ENCODE results near the gene VMP1.

The VMP1 gene

GRCh38 chr17:59707149-59707970 lies at the start of gene VMP1, which contains the start of gene PTRH2:
TSS of gene VMP1 (plus strand) at chr17:59707654. CDS start at chr17:59731447, 23,793 bp downstream.
TSS of gene PTRH2 (minus strand) at chr17:59707430. CDS start at chr17:59697978, 9,452 bp downstream.
- DNase-seq: peak; percentile 91

- DNase-seq: no peak
These were observed 41.2 kb upstream of the VMP1 start for GRCh38 chr17:59666235-59666634.

GRCh38 chr17:59668816-59669215 lies 38.6 kb upstream of the VMP1 start:
- DNase-seq: no peak

GRCh38 chr17:59669411-59669810 lies 38.0 kb upstream of the VMP1 start:
- no peak for DNase-seq

- no peak for DNase-seq
These were observed 37.5 kb upstream of the VMP1 start for GRCh38 chr17:59669944-59670343.

- DNase-seq: no peak
These were observed 36.1 kb upstream of the VMP1 start for GRCh38 chr17:59671386-59671785.

GRCh38 chr17:59675231-59675630 lies 32.2 kb upstream of the VMP1 start:
- no peak for DNase-seq

- no peak for DNase-seq
These were observed 30.7 kb upstream of the VMP1 start for GRCh38 chr17:59676716-59677115.

GRCh38 chr17:59678918-59679317 lies 28.5 kb upstream of the VMP1 start:
- DNase-seq: no peak

- no peak for DNase-seq
These were observed 27.1 kb upstream of the VMP1 start for GRCh38 chr17:59680314-59680713.

GRCh38 chr17:59683283-59683682 lies 24.2 kb upstream of the VMP1 start:
- DNase-seq: no peak

GRCh38 chr17:59684967-59685366 lies 22.5 kb upstream of the VMP1 start:
- no peak for DNase-seq

GRCh38 chr17:59688008-59688407 lies 19.4 kb upstream of the VMP1 start:
- DNase-seq: no peak

GRCh38 chr17:59688496-59688895 lies 19.0 kb upstream of the VMP1 start:
- DNase-seq: no peak

- no peak for DNase-seq
These were observed 13.9 kb upstream of the VMP1 start for GRCh38 chr17:59693582-59693981.

GRCh38 chr17:59694344-59694743 lies 13.1 kb upstream of the VMP1 start:
- DNase-seq: no peak

GRCh38 chr17:59695945-59696681 lies 11.3 kb upstream of the VMP1 start:
- no peak for DNase-seq

- DNase-seq: no peak
These were observed 10.7 kb upstream of the VMP1 start for GRCh38 chr17:59696682-59697277.

GRCh38 chr17:59698143-59698542 lies 9.3 kb upstream of the VMP1 start:
- DNase-seq: no peak

- DNase-seq: no peak
These were observed 8.2 kb upstream of the VMP1 start for GRCh38 chr17:59699218-59699617.

GRCh38 chr17:59699786-59700185 lies 7.7 kb upstream of the VMP1 start:
- DNase-seq: no peak

- DNase-seq: no peak
These were observed 5.2 kb upstream of the VMP1 start for GRCh38 chr17:59702304-59702703.

- no peak for DNase-seq
These were observed 547 bp downstream of the VMP1 start for GRCh38 chr17:59707971-59708430.

GRCh38 chr17:59711936-59712335 lies 4.5 kb downstream of the VMP1 start:
- DNase-seq: no peak
